Measurements from ENCODE around the gene ADAMTSL2.

DNA sequence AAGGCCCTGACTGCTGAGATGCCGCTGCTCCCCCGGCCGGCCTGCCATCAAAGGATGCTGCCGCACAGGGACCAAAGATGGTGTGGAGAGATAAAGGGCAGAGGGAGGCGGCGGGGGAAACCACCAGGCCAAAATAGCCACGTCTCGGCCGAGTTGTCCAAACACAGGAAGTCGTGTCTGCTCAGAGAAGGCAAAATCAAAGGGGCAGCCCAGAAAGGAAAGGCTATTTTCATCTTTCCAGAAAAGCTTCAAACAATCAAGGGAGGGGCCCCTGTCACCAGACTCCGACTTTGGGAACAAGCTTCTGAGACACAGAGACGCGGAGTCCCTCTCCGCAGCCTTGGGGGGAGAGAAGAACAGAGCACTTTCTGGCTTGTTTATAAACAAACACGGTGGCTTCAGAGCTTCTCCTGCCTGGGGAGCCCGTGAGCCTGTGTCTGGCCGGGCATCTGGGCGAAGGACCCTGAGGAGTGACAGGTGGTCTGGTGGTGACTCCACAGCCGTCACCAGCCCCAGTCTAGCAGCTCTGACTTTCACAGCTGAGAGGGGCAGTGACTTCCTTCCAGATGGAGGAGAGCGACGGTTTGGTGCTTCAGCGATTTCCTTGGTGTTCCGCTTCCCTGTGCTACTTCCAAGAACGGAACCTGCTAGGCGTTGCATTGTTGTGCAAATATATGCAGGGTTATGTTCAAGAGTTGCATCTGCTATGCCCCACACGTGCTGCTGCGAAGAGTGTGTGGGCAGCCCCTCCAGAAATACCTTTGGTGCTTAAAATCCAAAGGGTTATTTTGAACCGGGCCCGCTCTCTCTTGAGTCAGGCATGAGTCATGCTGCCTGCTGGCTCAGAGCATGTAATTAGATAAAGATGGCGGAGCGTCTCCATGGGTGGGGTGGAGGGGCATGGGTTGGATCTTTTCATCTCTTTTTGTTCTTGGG lies 24.0 kb downstream of the ADAMTSL2 start:
- TF ChIP-seq, protein P1, sequence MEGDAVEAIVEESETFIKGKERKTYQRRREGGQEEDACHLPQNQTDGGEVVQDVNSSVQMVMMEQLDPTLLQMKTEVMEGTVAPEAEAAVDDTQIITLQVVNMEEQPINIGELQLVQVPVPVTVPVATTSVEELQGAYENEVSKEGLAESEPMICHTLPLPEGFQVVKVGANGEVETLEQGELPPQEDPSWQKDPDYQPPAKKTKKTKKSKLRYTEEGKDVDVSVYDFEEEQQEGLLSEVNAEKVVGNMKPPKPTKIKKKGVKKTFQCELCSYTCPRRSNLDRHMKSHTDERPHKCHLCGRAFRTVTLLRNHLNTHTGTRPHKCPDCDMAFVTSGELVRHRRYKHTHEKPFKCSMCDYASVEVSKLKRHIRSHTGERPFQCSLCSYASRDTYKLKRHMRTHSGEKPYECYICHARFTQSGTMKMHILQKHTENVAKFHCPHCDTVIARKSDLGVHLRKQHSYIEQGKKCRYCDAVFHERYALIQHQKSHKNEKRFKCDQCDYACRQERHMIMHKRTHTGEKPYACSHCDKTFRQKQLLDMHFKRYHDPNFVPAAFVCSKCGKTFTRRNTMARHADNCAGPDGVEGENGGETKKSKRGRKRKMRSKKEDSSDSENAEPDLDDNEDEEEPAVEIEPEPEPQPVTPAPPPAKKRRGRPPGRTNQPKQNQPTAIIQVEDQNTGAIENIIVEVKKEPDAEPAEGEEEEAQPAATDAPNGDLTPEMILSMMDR (IDR thresholded peaks at IDR 0.05; ENCODE audit: insufficient read depth, low read length), result no peak
- TF ChIP-seq, protein P2, sequence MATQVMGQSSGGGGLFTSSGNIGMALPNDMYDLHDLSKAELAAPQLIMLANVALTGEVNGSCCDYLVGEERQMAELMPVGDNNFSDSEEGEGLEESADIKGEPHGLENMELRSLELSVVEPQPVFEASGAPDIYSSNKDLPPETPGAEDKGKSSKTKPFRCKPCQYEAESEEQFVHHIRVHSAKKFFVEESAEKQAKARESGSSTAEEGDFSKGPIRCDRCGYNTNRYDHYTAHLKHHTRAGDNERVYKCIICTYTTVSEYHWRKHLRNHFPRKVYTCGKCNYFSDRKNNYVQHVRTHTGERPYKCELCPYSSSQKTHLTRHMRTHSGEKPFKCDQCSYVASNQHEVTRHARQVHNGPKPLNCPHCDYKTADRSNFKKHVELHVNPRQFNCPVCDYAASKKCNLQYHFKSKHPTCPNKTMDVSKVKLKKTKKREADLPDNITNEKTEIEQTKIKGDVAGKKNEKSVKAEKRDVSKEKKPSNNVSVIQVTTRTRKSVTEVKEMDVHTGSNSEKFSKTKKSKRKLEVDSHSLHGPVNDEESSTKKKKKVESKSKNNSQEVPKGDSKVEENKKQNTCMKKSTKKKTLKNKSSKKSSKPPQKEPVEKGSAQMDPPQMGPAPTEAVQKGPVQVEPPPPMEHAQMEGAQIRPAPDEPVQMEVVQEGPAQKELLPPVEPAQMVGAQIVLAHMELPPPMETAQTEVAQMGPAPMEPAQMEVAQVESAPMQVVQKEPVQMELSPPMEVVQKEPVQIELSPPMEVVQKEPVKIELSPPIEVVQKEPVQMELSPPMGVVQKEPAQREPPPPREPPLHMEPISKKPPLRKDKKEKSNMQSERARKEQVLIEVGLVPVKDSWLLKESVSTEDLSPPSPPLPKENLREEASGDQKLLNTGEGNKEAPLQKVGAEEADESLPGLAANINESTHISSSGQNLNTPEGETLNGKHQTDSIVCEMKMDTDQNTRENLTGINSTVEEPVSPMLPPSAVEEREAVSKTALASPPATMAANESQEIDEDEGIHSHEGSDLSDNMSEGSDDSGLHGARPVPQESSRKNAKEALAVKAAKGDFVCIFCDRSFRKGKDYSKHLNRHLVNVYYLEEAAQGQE (IDR thresholded peaks at IDR 0.05; ENCODE audit: insufficient replicate concordance, low read depth), result no peak
- TF ChIP-seq POLR2AphosphoS5 (IDR thresholded peaks at IDR 0.05; ENCODE audit: low read depth), result no peak

Data from HL-60 (cell line).